Forelimb muscle (tissue), 1 donor: ENCODE data around the gene PTPRA. TPM values are rescaled to one million over a fixed set of nuclear protein-coding genes. Genes with fewer than 3 reads are reported as not detected.
"Not testable (repeated sequence)": the region's sequence is repeated elsewhere in the genome, so short reads cannot be mapped to it uniquely, and the experiment has no call there.

Source experiments
- DNase-seq: peaks from one replicate; pipeline ENCODE4 v3.0.0-alpha.2; 2013; ENCODE audit warnings: low read depth
- polyA plus RNA-seq: library from polyadenylated mRNA; unstranded; fragments of 120-200 nt; gene quantifications from one replicate; pipeline ENCODE4 v1.2.1, GENCODE V29; 2013; ENCODE audit not compliant: insufficient read length

PTPRA gene
- polyA plus RNA-seq, 1 donor, result 38.4 TPM

DNA sequence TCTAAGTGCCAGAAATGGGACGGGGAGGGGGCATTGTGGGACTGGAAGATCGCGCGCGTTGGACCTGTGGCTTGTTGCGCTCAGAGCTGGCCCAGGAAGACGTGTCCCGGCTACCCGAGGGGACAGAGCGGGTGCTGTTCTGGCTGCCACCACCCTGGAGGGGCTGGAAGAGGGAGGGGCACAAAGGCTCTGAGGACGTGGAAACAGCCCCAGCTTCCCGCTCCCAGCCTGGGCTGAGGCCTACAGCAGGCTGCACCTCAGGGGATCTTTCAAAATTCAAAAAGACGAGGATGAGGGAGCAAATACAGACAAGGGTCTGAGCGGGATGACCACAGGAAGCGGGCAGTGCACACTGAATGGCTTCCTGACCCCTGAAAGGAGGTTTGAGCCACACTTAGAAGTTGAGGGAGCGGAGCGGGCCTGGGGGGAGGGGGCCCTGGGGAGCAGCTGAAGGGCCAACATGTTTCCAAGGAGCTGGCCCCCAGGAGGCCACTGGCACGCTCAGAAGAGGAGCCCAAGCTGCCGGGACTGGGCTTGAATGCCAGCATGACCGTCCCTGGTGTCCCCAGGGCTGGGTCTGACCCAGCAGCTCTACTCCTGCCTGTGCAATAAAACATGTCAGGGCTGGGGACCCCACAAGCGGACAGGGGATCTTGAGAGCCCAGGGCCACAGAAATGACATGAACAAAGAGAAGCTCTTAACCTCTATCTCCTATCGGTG is 199.4 kb downstream of the PTPRA start:
- no peak for DNase-seq

DNA sequence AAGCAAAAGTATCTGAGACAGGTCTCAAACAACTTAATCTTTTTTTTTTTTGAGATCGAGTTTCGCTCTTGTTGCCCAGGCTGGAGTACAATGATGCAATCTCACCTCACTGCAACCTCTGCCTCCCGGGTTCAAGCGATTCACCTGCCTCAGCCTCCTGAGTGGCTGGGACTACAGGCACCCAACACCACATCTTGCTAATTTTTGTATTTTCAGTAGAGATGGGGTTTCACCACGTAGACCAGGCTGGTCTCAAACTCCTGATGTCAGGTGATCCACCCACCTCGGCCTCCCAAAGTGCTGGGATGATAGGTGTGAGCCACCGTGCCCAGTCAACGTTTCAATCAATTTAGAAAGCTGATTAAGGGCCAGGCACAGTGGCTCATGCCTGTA is 200.0 kb downstream of the PTPRA start:
- not testable (repeated sequence) for DNase-seq

DNA sequence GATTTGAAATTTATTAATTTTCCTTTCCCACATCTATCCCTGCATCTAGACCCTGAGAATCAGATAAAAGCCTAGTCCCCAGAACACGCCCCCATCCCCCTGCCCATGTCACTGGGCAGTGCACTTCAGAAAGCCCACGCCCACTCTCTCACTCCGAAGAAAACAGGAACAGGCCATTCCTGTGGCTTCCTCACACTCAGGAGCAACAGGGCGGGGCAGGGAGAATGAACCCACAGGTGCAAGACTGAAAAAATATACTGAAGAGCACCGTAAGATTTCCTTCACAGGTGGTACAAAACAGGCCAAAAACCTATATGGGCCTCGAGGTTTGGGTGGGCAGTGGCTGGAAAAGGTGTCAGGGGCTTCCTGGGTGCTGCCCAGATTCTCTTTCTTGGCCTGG is 201.5 kb downstream of the PTPRA start:
- no peak for DNase-seq

DNA sequence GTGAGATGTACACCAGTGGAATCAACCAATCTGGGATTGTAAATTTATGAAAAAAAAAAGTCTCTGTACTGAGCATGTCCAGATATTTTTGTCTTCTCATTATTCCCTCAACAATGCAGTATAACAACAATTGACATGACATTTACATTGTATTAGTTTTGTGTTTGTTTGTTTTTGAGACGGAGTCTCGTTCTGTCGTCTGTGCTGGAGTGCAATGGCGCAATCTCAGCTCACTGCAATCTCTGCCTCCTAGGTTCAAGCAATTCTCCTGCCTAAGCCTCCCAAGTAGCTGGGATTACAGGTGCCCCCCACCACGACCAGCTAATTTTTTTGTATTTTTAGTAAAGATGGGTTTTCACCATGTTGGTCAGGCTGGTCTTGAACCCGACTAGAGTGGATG is 202.0 kb downstream of the PTPRA start:
- not testable (repeated sequence) for DNase-seq

DNA sequence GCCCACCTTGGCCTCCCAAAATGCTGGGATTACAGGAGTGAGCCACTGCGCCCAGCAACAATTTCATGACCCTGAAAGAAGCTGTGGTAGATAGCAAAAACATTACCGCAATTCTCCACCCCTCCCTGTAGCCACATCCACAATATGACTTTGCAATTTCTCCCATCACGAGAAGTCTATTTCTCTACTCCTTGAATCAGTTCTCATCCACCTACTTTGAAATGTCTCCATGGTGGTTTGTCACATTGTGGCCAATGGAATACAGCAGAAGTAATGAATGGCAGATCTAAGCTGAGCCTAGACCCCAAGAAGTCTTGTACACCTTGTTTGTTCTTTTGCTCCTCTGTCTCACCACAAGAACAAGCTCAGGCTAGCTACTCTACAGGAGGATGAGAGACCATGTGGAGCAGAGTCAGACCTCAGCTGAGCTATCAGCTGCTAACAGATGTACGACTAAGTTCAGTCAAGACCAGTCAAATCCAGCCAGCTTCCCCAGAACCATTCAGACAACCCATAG is 204.4 kb downstream of the PTPRA start:
- DNase-seq, result no peak

DNA sequence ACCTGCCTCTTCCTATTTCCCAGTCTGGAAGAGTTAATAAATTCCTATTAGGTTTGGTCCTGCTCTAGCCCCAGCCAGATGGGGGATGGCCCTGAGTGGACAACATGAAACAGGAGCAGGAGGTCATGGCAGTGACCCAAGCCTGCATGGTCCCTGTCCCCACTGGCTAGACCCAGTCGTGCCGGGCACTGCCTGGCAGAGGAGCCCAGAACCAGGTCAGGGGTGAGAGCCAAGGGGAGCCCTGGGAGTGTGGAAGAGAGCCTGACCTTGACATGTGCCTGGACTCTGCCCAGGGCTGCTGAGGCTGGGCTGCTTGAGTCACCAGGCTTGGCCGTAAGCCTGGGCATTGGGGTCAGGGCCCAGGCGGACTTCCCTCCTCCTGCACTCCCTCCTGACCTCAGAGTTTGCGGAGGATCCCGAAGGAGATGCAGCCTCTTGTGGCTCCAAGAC is 207.7 kb downstream of the PTPRA start:
- no peak for DNase-seq

DNA sequence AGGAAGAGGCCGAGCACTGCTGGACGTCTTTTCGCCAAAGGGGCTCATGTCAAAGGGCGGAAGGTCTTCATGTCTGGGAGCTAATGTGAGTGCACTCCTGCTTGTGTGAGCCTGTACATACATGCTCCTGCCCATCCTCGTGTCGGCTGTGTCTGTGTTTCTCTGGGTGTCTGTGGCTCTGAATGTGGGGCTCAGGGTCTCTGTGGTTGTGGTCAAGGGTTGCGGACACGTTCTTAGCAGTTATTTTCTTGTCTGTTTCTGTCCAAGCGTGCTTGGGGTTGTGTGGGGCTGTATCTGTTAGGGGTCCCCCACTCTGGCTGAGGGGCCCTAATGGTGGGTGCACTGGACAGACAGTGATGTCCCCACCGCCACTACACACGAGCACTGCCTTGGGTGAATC is 208.4 kb downstream of the PTPRA start:
- no peak for DNase-seq

DNA sequence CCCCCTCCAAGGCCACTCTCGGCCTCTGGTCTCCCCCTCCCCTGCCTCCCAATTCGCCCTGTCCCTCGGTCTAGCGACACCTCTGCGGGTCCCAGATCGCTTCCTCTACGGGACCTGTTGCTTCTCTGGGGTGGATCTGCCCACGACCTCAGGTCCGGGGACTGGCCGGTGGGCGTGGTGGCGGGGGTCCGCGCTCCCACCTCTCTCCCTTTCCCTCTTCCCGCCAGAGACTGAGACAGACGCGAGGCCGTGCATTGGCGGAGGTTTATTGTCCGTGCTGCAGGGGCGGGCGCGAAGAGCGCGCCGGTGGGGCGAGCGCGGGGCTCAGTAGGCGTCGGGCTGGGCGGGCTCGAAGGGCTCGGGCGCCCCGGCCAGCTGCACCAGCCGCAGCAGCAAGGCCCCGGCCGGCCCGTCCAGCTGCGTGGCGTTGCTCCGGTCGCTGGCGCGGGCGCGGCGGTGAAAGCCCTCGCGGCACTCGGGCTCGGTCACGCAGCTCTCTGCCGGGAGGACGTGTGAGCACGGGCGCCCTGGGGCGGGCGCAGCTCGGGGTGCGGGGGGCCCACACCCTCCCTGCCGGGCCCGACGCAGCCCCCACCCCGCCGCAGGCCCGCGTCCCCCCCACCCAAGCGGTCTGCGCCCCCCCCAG is 209.1 kb downstream of the PTPRA start:
- no peak for DNase-seq

DNA sequence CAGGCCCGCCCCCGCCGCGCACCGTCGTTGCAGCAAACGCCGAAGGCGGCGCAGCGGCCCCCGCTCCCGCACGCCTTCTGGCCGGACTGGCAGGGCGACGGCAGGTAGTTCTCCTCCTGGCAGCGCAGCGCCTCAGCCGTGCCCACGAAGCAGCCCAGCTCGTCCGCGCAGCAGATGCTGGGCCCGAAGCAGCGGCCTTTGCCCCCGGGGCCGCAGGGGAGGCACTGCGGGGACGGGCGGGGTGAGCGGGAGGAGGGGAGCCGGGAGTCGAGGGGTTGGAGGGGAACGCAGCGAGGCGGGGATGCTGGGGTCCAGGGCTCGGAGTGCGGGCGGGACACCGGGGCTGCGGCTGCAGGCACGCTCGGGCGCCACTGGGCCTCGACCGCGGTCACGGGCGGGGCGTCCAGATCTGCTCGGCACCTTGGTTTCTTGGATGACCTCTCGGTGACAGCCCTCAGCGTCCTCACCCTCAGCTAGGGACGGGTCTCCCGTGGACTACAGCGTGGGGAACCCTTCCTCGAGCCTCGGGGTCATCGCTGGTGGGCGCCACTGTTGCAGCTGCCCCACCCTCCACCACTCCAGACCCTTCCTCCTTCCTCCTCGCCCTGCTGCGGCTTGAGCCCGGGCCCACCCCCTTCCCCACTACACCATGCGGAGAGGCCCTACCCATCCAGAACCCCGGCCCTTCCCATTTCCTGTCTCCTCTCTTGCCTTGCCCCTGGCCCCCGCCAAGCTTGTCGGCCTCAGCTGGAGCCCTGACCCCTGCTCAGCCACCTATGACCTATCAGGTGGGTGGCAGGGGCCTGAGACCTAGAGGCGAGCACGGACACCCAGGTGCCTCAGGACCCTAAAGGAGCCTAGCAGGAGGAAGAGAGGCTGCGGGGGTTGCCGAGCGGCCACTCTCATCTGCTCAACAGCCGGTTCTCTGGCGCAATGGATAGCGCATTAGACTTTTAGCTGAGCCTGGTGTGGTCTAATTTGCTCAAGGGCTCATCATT is 210.0 kb downstream of the PTPRA start:
- DNase-seq, result no peak

DNA sequence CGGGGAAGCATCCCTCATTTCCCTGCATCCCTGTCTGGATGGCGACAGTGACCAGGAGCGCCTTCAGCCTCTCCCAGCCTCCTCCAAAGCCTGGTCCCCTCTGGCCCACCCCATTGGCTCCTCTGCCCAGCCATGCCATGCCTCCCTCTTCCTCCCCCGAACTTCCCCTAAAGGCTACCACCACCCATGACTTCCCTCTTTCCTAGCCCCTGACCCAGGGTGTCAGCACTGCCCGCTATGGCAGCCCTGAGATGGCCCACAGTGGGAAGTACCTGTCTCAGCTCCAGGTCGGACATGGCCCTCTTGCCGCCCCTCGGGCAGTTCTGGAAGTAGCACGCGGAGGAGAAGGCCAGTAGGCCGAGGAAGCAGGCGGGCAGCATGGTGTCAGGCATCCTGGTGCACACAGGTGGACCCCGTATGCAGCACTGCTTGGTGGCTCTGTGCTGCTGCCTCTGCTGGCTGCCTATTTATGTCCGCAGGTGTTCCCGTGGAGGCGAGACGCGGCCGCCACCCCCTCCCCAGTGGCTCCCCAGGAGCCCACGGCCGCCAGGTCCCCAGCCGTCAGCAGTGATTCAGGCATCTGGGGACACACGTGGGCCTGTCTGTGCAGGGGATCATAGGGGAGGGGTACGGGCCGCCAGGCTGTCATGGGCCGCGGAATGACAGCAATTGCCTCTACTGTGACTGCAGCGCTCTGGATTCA is 211.2 kb downstream of the PTPRA start, which contains the start of gene AVP:
TSS of gene AVP (minus strand) at position 442 of the 703 bp plus-strand sequence. CDS start at position 392, 50 bp downstream.
- DNase-seq, result no peak

DNA sequence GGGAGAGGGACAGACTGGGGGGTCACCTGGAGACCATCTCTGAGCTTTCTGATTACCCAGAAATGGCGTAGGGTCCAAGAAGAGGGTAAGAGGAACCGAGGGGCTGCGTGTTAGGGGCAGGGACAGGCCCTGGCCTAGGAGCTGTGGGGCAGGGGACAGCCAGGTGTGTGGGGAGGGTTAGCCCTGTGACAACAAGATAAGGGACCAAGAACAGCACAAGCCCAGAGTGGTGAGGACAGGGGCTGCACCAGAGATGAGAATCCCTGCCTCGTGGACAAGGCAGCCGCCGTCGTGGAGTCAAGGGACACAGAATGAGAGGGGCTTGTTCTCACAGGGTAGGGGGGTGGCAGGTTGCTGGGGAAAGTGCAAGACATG is 211.7 kb downstream of the PTPRA start:
- DNase-seq, result no peak

DNA sequence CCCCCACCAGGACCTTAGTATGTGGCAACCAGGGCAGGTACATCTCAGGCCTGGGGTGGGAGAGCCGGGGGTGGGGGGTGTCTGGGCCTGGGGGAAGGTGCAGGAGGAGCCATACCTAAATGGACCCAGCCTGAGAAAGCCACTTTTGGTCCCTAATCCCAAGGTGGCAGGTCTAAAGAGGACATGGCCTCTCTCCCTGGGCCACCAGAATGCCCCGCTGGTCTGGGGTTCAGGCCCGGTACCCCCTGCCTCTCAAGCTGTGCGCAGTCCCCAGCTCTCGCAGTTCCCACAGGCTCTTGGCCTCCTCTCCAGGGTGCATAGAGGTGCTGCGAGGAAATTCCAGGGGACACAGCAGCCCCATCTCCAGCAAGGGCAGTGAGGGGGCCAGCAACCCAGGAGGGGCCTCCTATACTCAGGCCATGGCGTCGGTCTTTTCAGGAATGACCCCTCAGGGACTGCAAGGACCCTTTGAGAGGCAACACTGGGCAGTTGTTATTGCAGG is 212.3 kb downstream of the PTPRA start:
- no peak for DNase-seq

DNA sequence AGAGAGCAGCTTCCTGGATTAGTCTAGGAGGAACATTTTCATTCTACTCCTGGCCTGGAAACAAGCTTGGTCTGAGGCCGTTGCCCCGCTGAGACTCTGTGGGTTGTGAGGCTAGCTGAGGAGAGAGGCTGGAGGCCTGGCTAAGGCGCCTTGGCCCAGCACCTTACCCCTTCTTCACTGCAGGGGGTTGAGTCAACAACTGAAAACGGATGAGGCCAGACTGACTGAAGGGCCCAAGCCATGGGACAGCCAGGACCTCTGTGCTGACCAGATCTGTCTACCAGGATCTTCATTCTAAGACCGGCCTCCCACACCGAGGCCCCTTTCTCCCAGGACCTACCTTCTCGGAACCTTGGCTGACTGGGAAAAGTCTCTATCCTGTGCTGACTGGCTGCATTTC is 214.8 kb downstream of the PTPRA start:
- no peak for DNase-seq

Other genes starting within 250 kb of the PTPRA start
- gene NOP56, start 220.8 kb upstream of the PTPRA start, polyA plus RNA-seq, result 153 TPM
- 99.0 TPM for gene IDH3B, start 209.3 kb upstream of the PTPRA start, polyA plus RNA-seq
- gene EBF4, start 180.7 kb upstream of the PTPRA start, polyA plus RNA-seq, result 9.0 TPM
- 31.6 TPM for gene CPXM1, start 72.9 kb upstream of the PTPRA start, polyA plus RNA-seq
- gene C20orf141, start 58.5 kb upstream of the PTPRA start, polyA plus RNA-seq, result not detected
- gene TMEM239, start 57.1 kb upstream of the PTPRA start, polyA plus RNA-seq, result not detected
- gene PCED1A, start 32.8 kb upstream of the PTPRA start, polyA plus RNA-seq, result 26.2 TPM
- 20.0 TPM for gene VPS16, start 32.7 kb upstream of the PTPRA start, polyA plus RNA-seq
- gene GNRH2, start 170.1 kb downstream of the PTPRA start, polyA plus RNA-seq, result 0.19 TPM
- gene MRPS26, start 172.6 kb downstream of the PTPRA start, polyA plus RNA-seq, result 35.0 TPM
- gene OXT, start 198.1 kb downstream of the PTPRA start, polyA plus RNA-seq, result 0.47 TPM
- not detected for gene AVP, start 211.2 kb downstream of the PTPRA start, polyA plus RNA-seq